CD1c-positive myeloid dendritic cell (primary cell): Measurements from ENCODE around the gene BCAN.

Source experiments
- DNase-seq: peaks from one replicate; pipeline ENCODE4 v3.0.0-alpha.2; 2016; ENCODE audit errors: extremely low spot score

BCAN gene

GRCh38 chr1:156644640-156645039 lies 2.7 kb downstream of the BCAN start:
- DNase-seq: no peak

- no peak for DNase-seq
These were observed 3.1 kb downstream of the BCAN start for GRCh38 chr1:156645056-156645455.

DNA sequence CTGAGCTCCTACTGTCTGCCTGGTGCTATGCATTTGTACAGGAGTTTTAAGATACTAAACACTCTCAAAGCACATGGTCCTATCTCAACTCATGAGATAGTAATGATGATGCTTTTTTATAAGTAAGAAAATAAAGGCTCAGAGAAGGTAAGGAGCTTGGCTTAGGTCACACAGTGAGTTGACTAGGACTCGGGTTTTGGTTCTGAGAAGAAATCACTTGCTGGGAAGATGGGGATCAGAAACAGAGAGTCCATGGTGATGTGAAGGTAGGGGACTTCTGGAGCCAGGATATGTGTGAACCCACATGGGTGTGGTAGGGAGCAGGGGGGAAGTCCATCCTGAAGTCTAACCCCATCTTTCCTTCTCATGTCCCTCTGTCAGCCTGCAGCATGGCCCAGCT lies 3.7 kb downstream of the BCAN start:
- no peak for DNase-seq

GRCh38 chr1:156646738-156647211 lies 4.9 kb downstream of the BCAN start:
- DNase-seq: no peak

GRCh38 chr1:156647351-156647750 lies 5.4 kb downstream of the BCAN start:
- DNase-seq: no peak

DNA sequence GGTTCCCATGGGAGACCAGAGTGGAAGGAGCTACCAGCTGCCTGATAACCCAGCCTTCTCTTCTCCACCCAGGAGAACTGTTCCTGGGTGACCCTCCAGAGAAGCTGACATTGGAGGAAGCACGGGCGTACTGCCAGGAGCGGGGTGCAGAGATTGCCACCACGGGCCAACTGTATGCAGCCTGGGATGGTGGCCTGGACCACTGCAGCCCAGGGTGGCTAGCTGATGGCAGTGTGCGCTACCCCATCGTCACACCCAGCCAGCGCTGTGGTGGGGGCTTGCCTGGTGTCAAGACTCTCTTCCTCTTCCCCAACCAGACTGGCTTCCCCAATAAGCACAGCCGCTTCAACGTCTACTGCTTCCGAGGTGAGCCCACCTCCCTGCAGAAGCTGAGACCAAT lies 6.6 kb downstream of the BCAN start:
- no peak for DNase-seq

DNA sequence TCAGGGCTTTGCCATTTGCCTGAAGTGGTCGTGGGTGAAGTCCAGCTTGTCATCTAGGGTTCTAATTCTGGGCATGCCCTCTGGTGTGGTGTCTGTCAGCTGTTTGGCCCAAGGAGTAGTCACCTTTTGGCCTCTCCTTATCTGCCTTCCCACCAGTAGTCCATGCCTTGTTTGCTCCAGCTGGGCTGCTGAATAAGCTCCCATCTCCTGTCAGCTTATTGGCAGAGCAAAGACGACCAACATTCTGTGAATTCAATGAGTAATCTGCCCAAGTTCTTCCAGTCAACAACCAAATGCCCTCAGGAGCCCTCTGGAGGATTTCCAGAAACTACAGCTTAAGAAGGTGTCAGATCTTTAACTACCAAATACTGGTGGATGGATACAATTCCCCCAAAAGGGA lies 7.0 kb downstream of the BCAN start:
- no peak for DNase-seq

- peak; percentile 61 for DNase-seq
These were observed 10.4 kb downstream of the BCAN start for GRCh38 chr1:156652131-156652991.

GRCh38 chr1:156652992-156653355 lies 11.1 kb downstream of the BCAN start:
- DNase-seq: no peak

- no peak for DNase-seq
These were observed 12.8 kb downstream of the BCAN start for GRCh38 chr1:156654700-156655099.

DNA sequence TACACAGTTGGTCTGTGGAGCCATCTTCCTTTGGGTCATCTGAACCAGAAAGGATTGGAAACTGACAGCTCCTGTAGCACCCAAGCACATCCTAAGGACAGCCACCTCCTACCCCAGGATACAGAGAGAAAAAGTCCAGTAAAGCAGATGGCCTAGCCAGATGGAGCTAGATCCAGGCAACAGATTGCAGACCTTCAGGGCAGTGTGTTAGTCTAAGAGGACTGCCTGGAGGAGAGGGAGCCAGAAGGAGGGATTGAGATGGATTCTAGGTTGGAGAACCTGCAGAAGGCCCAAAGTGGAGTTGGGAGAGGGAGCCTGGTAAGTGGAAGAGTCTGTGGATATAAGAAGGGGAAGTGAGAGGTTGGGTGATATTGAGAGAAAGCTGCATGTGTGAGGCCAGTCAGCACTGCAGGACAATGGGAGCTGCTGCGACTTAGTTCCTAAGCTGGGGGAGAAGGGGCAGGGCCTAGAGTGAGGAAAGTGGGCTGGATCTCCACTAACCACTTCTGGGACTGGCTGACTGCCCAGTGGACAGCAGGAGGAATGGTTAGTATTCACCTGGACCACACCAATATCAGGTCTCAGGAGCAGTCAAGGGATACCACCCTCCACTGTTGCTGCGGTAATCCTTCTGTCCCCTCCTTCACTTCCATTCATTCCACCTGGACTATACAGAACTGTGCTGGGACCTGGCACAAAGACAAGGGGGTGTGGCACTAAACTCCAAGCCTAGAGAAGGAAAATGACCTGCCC lies 13.4 kb downstream of the BCAN start:
- DNase-seq: peak; percentile 41

GRCh38 chr1:156655904-156656516 lies 14.1 kb downstream of the BCAN start:
- DNase-seq: no peak

GRCh38 chr1:156656806-156657740 lies 15.2 kb downstream of the BCAN start:
- peak; percentile 74 for DNase-seq

- peak; percentile 24 for DNase-seq
These were observed 15.9 kb downstream of the BCAN start for GRCh38 chr1:156657741-156658319.

DNA sequence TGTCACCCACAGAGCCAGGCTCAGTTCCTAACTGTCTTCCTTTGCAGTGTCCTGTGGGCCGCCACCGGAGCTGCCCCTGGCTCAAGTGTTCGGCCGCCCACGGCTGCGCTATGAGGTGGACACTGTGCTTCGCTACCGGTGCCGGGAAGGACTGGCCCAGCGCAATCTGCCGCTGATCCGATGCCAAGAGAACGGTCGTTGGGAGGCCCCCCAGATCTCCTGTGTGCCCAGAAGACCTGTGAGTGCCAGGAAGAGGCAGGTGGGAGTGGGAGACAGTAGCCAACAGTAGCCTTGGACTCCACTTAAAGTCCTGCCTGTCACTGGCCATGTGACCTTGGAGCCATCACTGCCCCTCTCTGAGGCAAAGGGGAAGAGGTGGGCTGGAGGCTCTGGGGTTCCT lies 16.6 kb downstream of the BCAN start:
- peak; percentile 24 for DNase-seq

DNA sequence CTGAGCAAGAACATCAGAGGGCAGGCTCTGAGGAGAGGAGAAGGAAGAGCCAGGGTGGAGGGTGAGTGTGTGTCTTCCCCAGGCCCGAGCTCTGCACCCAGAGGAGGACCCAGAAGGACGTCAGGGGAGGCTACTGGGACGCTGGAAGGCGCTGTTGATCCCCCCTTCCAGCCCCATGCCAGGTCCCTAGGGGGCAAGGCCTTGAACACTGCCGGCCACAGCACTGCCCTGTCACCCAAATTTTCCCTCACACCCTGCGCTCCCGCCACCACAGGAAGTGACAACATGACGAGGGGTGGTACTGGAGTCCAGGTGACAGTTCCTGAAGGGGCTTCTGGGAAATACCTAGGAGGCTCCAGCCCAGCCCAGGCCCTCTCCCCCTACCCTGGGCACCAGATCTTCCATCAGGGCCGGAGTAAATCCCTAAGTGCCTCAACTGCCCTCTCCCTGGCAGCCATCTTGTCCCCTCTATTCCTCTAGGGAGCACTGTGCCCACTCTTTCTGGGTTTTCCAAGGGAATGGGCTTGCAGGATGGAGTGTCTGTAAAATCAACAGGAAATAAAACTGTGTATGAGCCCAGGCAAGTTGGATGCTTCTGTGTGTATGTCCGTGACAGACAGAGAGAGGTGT lies 17.1 kb downstream of the BCAN start:
- DNase-seq: no peak

- DNase-seq: no peak
These were observed 17.7 kb downstream of the BCAN start for GRCh38 chr1:156659661-156659987.

GRCh38 chr1:156659988-156660751 lies 18.3 kb downstream of the BCAN start:
- peak; percentile 99 for DNase-seq

DNA sequence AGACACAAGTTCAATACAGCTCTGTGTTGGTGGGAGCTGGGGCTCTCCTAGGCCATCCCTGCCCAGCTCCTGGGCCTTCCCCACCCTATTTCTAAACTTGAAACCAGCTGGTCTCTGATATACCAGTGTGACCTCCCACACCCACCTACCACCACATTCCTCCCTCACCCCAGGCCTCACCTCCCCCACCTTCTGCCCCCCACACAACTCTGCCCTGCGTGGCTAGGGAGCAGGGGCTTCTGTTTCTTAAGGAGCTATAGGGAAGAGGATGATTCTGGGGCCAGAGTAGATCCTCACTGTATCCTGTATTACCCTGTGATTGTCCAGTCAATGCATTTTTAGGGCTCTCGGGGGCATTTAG lies 18.8 kb downstream of the BCAN start:
- no peak for DNase-seq
